Activated CD4-positive, alpha-beta T cell treated with anti-CD3 and anti-CD28 coated beads, Interleukin-2, amount 50 U/mL, for 1 hour (primary cell): Measurements from ENCODE around the gene PLCG1.
A peak's percentile ranks its signal among the peaks of the same experiment; 100 is the strongest.
"Not testable (repeated sequence)": the region's sequence is repeated elsewhere in the genome, so short reads cannot be mapped to it uniquely, and the experiment has no call there.

Source experiments
- DNase-seq: peaks from one replicate; pipeline ENCODE4 v3.0.0-alpha.2; 2020

The PLCG1 gene

DNA sequence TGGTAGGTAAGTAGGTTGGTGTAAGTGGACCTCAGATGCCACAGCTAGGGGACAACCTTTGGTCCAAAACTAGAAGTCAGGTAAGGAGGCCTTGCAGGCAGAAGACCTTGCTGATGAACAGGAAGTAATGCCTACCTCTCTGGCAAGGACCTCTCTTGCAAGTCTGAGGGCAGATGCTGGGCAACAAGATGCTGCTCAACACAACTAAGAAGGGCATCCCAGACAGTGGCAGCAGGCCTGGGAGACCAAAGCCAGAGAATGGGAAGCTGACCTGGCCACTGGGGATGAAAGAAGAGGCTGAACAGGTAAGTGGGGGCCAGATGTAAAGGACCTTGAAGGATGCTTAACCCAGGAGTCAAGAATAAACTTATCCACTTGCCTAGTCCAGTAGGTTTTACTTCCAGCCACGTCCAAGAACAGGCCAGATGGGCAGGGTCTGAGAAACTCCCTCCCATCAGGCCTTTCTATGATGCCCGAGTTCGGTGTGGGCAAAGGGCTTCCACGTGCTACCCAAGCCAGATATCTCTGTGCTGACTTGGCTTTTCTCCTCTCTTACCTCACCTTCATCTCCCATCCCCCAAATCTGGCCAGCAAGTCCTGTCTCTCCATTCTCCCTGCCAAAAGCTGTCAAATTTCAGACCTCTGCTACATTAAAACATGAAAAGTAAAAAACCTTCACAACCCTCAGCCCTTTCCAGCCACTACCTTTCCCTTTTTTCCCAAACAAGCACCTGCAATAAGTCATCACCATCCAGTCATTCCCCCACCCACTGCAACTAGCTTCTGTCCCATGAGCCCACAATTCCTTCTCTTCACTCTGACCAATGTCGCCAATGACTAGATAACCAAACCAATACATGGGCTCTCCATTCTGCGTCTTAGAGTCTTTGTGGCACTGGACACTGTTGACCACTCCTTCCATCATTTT, 11.5 kb upstream of the PLCG1 start:
- no peak for DNase-seq

DNA sequence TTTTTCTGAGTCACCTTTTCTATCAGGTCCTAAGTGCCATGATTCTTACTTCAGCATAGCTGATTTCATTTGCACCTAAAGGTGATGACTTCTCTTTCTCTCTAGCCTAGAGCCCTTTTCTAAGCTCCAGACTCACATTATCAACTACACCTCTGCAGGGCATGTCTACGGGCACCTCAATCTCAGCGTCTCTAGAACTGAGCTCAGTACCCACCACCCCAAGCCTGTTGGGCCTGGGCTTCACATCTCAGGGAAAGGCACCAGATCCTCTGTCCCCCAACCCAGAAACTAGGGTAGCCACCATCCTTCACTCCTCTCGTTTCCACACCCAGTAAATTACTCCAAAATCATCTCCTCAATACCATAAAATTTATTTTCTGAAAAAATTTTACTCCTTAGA, 10.6 kb upstream of the PLCG1 start:
- DNase-seq, result no peak

DNA sequence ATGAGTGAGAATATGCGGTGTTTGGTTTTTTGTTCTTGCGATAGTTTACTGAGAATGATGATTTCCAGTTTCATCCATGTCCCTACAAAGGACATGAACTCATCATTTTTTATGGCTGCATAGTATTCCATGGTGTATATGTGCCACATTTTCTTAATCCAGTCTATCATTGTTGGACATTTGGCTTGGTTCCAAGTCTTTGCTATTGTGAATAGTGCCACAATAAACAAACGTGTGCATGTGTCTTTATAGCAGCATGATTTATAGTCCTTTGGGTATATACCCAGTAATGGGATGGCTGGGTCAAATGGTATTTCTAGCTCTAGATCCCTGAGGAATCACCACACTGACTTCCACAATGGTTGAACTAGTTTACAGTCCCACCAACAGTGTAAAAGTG, 9.0 kb upstream of the PLCG1 start:
- DNase-seq, result not testable (repeated sequence)

DNA sequence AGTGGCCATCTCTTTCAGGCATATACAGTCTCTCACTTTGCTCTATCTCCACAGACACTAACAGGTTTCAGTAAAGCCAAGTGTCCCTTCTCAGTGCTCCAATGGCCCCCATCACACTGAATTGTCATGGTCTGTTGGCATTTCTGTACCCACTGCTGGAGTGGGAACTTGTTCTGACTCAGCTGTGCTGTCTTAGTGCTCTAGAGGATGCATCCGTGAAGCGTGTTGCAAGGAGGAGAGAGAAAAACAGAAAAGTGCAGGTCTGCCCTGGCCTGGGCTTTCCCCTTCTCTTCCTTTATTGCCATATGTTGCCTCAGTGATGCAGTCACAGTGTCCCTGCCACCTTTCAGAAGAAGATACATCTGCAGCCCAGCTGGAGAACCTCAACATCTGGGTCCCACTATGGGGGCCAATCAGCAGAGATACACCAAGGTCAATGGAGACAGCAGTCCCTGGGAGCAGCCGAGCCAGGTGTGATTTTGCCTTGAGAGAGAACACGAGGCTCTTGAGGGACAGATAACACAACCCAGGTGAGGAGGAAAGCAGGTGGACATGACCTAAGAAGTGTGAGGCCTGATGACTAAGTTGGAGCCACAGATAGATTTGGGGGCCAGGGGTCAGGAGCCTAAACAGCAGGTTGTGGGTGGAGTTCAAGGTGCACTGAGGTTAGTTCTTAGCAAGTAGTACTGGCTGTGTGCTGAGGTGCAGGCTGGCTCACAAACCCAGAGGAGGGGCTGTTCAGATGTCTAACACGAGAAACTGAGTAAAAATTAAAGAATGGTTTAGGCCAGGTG, 5.6 kb upstream of the PLCG1 start:
- no peak for DNase-seq

DNA sequence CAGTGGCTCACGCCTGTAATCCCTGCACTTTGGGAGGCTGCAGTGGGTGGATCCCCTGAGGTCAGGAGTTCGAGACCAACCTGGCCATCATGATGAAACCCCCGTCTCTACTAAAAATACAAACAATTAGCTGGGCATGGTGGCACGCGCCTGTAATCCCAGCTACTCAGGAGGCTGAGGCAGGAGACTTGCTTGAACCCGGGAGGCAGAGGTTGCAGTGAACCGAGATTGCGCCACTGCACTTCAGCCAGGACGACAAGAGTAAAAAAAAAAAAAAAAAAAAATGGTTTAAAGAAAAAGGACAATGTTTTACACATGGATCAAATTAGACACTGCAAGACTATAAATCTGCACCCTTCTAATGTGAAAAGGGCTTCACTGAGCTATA, 5.0 kb upstream of the PLCG1 start:
- DNase-seq, result not testable (repeated sequence)

DNA sequence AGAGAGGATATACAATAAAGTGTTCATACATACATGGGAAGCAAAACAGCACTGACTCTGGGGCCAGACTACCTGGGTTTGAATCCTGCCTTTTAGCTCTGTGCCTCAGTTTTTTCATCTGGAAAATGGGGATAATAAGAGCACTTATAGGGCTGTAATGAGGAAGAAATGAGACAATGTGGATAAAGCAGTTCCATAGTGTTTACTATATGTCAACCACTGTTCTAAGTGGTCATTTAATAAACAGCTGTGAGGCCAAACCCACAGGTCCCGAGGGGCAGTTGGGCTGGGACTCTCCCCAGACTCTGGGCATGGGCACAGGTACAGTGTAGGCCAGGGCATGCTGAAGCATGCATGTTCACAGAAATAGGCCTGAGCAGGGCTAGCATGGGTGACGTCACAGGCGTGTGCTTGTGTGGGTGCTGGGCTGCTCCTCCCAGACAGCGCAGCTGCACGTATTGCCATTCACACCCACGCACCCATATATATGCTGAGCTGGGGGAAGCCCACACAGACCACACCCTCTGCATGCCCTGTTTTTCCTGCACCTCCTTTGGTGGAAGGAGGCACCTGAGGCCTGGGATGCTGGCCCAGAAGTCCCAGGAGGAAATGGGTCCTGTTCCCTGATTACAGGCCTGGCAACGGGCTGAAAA, 3.5 kb upstream of the PLCG1 start:
- peak; percentile 50 for DNase-seq

DNA sequence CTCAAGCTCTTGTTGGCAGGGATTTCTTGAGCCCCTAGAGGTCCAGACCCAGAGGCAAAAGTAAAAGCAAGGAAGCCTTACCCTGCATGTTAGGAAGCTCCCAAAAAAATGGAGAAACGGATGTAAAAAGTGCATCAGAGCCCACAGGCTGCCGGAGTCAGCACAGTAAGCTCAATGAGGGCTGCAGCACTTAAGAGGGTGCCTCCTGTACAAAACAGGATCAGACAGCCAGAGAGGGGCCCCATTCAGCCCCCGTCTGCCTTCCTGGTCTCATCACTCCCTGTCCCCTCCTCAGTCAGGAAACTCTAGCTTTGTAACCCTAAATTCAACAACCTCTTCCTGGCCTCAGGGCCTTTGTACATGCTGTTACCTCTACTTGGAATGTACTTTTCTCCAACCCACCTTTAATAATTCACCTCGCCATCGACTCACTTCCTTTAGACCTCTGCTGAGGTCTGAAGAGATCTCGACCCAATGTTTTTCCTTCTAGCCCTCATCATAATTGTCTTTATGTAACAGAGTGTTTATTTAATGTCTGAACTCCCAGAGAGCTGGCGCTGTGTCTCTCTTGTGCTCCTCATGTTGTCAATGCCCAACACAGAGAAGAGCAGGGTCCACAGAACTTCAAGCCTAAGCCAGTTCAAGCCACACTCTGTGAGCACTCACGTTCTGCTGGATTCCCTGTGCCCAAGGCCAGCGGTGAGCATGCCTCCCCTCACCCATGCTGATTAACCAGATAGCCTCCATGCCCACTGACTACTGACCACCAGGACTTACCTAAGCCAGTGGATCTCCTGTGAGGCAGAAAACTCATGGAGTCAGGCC, 2.8 kb upstream of the PLCG1 start:
- DNase-seq, result no peak

DNA sequence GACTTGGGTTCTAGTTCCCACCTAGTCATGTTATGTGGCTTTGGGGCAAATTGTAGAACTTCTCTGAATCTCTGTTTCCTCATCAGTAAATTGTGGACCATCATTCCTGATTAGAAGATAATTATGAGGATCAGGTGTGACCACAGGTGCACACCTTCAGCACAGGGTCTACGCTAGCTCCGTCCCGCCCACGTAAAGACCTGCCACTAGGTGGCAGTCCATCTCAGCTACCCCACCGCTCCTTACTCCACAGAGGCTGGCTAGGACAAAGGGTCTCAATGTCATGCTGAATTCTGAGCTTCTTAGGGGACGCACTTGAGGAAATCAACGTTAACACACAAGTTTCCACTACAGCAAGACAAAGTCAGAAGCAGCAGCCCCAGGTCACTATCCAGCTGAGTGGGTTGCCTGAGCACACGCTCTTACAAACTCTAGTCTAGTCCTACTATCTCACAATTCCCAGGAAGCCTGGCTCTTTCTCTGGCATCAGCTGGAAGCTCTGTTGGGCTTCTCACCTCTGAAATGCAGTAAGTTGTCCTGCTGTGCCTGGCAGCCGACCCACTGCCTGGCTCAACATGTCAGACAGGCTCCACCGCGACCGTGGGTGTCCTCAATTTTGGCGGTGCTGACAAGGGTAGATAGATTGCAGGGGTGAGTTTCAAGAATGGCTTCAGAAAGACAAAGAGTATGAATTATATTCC, 2.0 kb upstream of the PLCG1 start:
- DNase-seq, result peak; percentile 65

DNA sequence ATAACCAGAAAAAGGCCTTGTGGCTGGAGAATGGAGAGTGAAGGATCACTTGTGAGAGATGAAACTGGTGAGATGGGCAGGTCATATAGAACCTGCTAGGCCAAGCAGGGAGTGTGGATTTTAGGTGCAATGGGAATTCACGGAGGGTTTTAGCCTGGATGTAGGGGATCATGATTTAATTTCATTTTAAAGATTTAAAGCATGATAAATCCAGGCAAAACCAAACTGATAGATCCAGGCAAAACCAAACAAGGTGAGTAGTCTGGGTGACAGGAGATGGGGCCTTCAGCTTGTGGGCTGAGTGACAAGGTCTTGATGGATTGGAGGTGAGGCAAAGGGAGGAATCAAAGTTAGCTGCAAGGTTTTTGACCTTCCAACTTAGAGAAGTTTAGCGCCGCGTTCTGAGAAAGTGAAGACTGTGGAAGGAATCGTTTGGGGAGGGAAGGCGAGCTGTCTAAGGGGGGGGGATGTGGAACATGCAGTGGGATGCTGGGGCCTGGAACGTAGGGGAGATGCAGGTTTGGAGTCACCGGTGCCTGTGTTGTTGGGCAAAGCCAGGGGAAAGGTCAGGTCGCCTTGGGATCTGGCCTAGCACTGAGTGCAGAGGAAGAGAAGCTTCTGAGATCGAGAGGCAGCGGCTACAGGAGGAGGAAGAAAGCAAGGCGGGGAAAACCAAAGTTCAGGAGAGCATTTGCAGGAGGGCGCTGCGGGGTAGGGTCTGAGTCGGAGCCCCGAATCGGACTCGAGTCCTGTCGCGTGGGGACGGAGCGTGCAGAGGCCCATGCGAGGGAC, 1.3 kb upstream of the PLCG1 start:
- no peak for DNase-seq

DNA sequence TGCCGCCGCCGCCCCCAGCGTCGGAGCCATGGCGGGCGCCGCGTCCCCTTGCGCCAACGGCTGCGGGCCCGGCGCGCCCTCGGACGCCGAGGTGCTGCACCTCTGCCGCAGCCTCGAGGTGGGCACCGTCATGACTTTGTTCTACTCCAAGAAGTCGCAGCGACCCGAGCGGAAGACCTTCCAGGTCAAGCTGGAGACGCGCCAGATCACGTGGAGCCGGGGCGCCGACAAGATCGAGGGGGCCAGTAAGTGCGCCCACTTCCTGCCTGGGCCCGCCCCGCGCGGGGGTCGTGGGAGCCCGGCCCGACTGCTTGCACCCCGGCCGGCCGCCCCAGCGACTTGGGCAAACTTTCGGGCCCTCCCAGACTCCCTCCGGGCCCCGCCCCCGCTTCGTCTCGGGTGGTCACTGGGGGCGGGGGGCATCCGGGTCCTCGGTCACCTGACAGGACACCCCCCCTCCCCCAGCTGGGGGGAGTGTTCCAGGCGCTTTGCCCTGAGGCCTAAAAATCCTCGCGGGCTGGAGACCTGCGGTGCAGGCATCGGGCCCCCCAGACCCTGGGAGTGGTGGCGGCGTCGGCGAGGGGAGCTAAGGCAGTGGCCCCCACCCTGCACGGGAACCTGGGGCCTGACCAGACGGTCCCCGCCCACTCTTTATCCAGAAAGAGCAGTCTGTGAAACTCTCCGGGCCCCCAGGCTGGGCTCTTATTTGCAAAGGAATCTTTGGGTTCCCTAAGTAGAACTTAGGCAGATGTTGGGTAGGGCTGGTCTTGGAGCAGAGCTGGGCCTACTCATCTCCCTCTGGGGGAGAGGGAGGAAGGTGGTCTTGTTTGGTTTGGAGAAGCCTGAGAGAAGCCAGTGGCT, 501 bp downstream of the PLCG1 start:
- DNase-seq, result peak; percentile 42

DNA sequence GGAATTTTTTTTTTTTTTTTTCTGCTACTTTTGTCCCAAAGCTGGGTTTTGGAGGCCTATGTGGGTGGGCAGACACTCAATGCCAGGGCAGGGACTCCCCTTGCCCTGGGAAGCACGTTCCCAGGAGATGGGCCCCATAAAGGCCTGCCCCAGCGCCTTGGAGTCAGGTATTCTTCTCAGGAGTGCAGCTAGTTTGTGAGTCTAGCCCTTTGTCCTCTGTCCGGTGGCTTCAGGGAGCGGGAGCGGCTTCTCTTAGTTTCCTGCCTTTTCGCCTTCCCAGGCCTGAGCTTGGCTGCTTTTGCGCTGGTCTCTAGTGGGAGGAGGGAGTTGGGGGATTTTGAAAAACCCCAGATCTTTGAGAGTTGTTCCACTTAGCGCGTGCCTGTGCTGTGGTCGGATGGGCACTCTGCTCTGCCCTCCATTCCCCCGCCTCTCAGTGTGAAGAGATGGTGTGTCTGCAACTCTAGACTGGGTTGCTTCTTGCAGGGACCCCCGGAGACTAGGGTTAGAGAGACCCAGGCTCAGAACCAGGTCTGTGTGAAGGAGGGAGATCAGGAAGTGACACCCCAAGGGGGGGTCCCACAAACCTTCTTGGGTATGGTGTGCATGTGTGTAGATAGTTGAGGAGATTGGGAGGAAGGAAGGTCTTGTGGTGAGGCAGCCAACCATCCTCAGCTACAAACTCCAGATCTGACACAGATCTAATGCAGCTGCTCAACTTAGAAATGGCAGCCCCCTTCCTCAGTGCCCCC, 1.3 kb downstream of the PLCG1 start:
- no peak for DNase-seq

DNA sequence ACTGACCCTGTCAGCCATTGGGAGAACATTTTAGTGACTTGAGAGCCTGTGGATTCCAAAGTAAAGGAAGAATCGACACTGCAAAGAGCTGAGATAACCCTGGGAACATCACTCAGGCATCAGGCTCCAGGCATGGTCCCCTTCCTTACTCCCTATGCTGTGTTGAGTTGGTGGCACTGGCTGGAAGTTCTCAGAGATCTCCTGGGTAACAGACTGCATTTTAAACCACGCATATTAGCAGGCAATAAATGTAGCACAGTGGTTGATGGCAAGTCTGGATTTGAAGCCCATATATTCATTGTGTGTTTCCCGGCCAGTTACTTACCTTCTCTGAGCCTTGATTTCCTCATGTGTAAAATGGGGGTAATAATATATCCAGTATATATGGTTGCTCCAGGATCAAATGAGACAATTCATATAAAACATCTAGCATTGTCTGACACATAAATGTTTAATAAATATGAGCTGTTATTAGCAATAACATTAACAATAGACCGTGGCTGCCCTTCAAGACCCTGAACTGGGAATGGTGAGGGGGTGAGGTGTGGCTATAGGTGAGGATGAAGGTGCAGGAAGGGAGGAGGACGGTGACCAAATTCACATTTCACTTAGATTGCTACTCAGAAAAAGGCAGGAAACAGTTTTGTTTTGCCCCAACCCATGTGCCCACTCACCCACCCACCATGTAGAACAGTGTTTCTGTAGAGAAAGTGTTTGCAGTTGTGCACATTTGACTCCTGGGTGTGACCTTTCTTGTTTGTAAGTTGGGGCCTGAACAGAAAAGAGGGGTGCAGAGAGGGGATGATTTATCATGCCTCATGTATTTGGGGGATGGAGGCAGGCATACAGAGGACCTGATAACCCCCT, 2.1 kb downstream of the PLCG1 start:
- no peak for DNase-seq

DNA sequence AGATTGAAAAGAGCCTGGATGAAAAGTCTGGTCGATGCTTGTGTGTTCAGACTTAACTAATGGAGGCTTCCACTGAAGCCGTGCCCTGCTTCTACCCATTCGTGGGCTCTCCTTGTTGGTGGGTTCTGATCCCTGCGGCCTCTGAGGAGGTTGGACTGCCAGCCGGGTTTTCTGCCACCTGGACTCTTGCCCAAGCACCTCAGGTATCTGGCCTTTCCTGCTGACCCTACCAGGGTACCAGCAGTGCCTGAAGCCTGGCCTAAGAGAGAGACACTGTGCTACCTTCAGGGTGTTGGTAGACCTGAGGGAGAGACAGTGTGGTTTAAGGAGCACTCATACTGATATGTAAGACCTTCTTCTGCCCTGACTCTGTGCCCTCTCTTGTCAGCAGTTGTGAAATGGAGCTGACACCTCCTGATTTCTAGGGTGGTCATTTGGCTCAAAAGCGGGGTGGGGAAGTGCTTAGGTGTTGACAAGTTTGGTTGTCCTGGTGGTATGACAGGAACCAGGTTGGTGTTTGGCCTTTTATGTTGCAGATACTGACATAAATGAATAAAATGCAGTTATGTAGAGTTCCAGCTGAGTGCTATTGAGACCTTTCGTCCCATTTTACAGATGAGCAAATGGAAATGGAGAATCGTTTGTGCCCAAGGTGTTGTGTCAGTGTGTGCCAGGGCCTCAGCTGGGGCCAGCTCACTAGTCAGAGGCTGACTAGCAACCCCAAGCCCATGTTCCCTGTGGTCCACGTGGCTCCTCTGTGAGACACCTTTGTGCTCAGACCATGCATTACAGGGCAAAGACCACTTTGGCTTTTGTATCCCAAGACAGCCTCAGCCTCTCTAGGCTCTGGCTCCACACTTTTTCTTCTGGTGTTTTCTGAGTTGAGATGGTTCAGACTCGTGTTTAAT, 3.1 kb downstream of the PLCG1 start:
- no peak for DNase-seq

DNA sequence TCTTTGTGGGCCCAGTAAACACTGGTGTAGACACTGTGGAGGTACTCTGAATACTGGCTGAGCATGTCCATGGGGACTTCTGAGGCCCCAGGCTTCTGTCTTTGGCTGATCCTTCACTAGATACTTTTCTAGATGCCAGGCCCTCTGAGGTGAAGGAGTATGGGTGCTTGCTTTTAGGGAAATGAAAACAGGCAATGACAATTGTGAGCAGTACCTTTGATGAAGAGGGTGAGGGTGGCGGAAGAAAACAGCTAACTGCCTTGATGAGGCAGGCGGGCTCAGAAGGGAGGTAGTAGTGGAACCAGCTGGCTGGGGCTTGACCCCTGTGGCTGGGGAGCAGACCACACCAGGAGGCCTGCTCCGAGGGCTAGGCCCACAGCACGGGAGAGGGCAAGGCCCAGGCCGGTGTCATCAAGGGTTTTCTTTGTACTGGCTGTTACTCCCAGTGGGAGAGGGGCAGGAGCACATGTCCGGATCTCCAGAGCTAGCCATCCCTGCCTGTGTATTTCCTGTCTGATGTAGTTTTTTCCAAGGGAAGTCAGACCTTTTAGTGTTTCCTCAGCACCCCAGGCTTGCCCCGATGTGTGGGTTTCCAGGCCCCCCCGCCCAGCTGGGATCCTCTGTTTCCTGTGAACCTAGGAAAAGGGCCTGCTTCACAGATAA, 3.9 kb downstream of the PLCG1 start:
- no peak for DNase-seq

DNA sequence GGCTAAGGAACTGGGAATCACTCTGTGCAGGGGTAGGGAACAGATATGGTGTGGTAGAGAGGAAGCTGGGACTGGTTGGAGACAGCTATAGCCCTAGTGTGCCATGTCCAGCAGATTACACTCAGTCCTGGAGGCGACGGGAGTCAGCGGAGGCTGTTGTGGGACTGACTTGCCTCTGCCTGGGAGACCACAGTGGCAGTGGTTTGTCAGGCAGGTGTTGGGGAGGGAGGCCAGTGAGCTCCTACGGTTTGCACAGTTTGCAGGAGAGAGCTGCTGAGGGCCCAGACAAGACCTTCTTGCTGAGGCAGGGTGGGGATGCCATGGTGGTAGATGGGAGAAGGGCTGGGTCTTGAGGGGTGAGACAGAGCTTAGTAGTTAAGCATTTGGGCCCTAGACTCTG, 4.9 kb downstream of the PLCG1 start:
- DNase-seq, result no peak

DNA sequence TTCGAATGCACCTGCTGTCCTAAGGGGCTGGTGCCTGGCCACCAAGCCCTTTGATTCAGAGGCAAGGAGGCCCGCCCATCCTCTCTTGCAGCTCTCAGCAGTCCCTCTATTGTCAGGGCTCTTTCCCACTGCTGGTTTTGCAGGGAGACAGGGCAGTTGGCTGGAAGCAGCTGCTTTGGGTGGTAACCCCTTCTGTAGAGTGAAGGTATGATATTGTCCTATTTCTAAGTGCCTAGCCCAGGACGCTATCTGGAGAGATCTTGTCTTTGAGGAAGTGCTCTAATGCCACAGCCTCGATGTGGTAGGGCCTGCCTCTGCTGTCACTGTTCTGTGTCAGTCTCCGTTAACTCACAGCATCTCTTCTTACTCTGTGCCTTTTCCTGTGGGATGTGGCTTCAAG, 5.6 kb downstream of the PLCG1 start:
- peak; percentile 45 for DNase-seq

DNA sequence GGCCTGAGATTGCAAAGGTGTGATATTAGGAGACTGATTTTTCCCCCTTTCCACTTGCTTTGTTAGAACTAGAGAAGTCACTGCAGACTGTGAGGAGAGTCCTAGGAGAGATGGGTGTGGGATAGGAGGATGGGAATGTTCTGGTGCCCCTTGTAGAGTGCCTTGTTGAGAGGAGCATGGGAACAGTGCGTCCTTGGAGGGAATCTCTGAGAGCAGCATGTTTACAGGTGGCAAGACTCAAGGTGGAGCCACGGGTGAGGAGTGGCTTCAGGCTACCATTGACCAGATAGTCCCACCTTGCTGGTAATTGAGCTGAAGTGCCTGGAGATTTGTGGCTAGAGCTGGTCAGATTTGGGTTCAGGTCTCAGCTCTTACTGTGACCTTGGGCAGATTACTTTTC, 6.0 kb downstream of the PLCG1 start:
- no peak for DNase-seq
